H9 (cell line): ENCODE measurements around the gene VARS1. TPM values are rescaled to one million over a fixed set of nuclear protein-coding genes. Genes with fewer than 3 reads are reported as not detected.
"Not testable (repeated sequence)": the region's sequence is repeated elsewhere in the genome, so short reads cannot be mapped to it uniquely, and the experiment has no call there.

Experiments
- DNase-seq: peaks from one replicate; pipeline ENCODE4 v3.0.0-alpha.2; 2017
- H2AFZ ChIP-seq: one replicate; pipeline ENCODE4 v1.6.1; 2013; ENCODE audit warnings: mild to moderate bottlenecking, low read length, control low read depth, moderate library complexity
- H2AK5ac ChIP-seq: 2 replicates; pipeline ENCODE4 v1.6.1; 2013; ENCODE audit warnings: low read length, control low read depth, mixed read lengths; ENCODE audit not compliant: insufficient read length
- H2BK120ac ChIP-seq: one replicate; pipeline ENCODE4 v1.6.1; 2013; ENCODE audit warnings: low read depth, mild to moderate bottlenecking, low read length, control low read depth, inconsistent platforms; ENCODE audit not compliant: poor library complexity, severe bottlenecking
- H2BK12ac ChIP-seq: 2 replicates; pipeline ENCODE4 v1.6.1; 2013; ENCODE audit warnings: low read length, control low read depth, mixed read lengths, low read depth; ENCODE audit not compliant: insufficient read length
- H2BK15ac ChIP-seq: 2 replicates; pipeline ENCODE4 v1.6.1; 2013; ENCODE audit warnings: low read depth, low read length, control low read depth
- H2BK20ac ChIP-seq: one replicate; pipeline ENCODE4 v1.6.1; 2013; ENCODE audit warnings: low read depth, mild to moderate bottlenecking, low read length, control low read depth, inconsistent platforms; ENCODE audit not compliant: poor library complexity, severe bottlenecking
- H2BK5ac ChIP-seq: 2 replicates; pipeline ENCODE4 v1.6.1; 2013; ENCODE audit warnings: low read length, control low read depth, mixed read lengths; ENCODE audit not compliant: insufficient read length
- H3K14ac ChIP-seq: 2 replicates; pipeline ENCODE4 v1.6.1; 2013; ENCODE audit warnings: low read length, control low read depth; ENCODE audit not compliant: insufficient read depth
- H3K18ac ChIP-seq: 2 replicates; pipeline ENCODE4 v1.6.1; 2013; ENCODE audit warnings: low read depth, mild to moderate bottlenecking, mixed read lengths, low read length, control low read depth; ENCODE audit not compliant: insufficient read length
- H3K23ac ChIP-seq: 2 replicates; pipeline ENCODE4 v1.6.1; 2013; ENCODE audit warnings: low read length, control low read depth, mixed read lengths, low read depth; ENCODE audit not compliant: insufficient read length
- H3K23me2 ChIP-seq: 2 replicates; pipeline ENCODE4 v1.6.1; 2013; ENCODE audit warnings: low read depth, mild to moderate bottlenecking, mixed read lengths, low read length, control low read depth; ENCODE audit not compliant: insufficient read length, poor library complexity, severe bottlenecking
- H3K27ac ChIP-seq: 2 replicates; pipeline ENCODE4 v1.5.1; 2013; ENCODE audit warnings: low read length, control low read depth, mixed read lengths, low read depth; ENCODE audit not compliant: insufficient read length
- H3K27me3 ChIP-seq: 2 replicates; pipeline ENCODE4 v1.6.1; 2013; ENCODE audit warnings: low read length, control low read depth, inconsistent platforms; ENCODE audit not compliant: insufficient read depth
- H3K4ac ChIP-seq: 2 replicates; pipeline ENCODE4 v1.6.1; 2013; ENCODE audit warnings: low read depth, mild to moderate bottlenecking, control low read depth, inconsistent platforms, low read length, moderate library complexity
- H3K4me1 ChIP-seq: 2 replicates; pipeline ENCODE4 v1.6.1; 2013; ENCODE audit warnings: low read length, control low read depth, inconsistent platforms; ENCODE audit not compliant: insufficient read depth
- H3K4me2 ChIP-seq: 2 replicates; pipeline ENCODE4 v1.6.1; 2013; ENCODE audit warnings: low read length, control low read depth, mixed read lengths; ENCODE audit not compliant: insufficient read length, insufficient read depth
- H3K56ac ChIP-seq: 2 replicates; pipeline ENCODE4 v1.6.1; 2013; ENCODE audit warnings: low read depth, mild to moderate bottlenecking, mixed read lengths, low read length, control low read depth; ENCODE audit not compliant: insufficient read length
- H3K79me1 ChIP-seq: 2 replicates; pipeline ENCODE4 v1.6.1; 2013; ENCODE audit warnings: low read depth, mild to moderate bottlenecking, moderate library complexity, low read length, control low read depth, inconsistent platforms; ENCODE audit not compliant: insufficient read depth, poor library complexity, severe bottlenecking
- H3K79me2 ChIP-seq: 2 replicates; pipeline ENCODE4 v1.6.1; 2013; ENCODE audit warnings: low read length, control low read depth, inconsistent platforms; ENCODE audit not compliant: insufficient read depth
- H3K9ac ChIP-seq: 2 replicates; pipeline ENCODE4 v1.6.1; 2013; ENCODE audit warnings: low read length, control low read depth, mixed read lengths; ENCODE audit not compliant: insufficient read length; ENCODE audit errors: extremely low read depth
- H3K9me3 ChIP-seq: one replicate; pipeline ENCODE4 v1.6.1; 2013; ENCODE audit warnings: low read depth, low read length, inconsistent platforms; ENCODE audit not compliant: control insufficient read depth
- H3T11ph ChIP-seq: one replicate; pipeline ENCODE4 v1.6.1; 2013; ENCODE audit warnings: mild to moderate bottlenecking, low read length, control low read depth, inconsistent platforms
- H4K20me1 ChIP-seq: one replicate; pipeline ENCODE4 v1.6.1; 2013; ENCODE audit not compliant: control insufficient read depth, insufficient read length, insufficient read depth
- H4K5ac ChIP-seq: 2 replicates; pipeline ENCODE4 v1.6.1; 2013; ENCODE audit warnings: low read depth, mild to moderate bottlenecking, mixed read lengths, low read length, control low read depth; ENCODE audit not compliant: insufficient read length
- H4K8ac ChIP-seq: replicated peaks from 2 replicates; pipeline ENCODE4 v1.6.1; 2013; ENCODE audit warnings: low read length, control low read depth, mixed read lengths, low read depth; ENCODE audit not compliant: insufficient read length
- H4K91ac ChIP-seq: 2 replicates; pipeline ENCODE4 v1.6.1; 2013; ENCODE audit warnings: low read depth, mild to moderate bottlenecking, moderate library complexity, mixed read lengths, low read length, control low read depth; ENCODE audit not compliant: insufficient read length
- H3K27ac Mint-ChIP-seq, 3 experiments: 2 replicates in 2 of 3; 3 replicates in 1 of 3; pipeline ENCODE4 v1.8.0; 2020 to 2021; ENCODE audit warnings: mixed read lengths in 3 of 3, mild to moderate bottlenecking in 1 of 3, moderate library complexity in 1 of 3
- H3K27me3 Mint-ChIP-seq: 2 replicates; pipeline ENCODE4 v1.8.0; 2021; ENCODE audit warnings: low read depth, mild to moderate bottlenecking, moderate library complexity, mixed read lengths
- H3K36me3 Mint-ChIP-seq, 3 experiments: 2 replicates in 2 of 3; 3 replicates in 1 of 3; pipeline ENCODE4 v1.8.0; 2020 to 2021; ENCODE audit warnings: low read depth in 3 of 3, mixed read lengths in 3 of 3; ENCODE audit not compliant: insufficient read depth in 1 of 3
- H3K4me1 Mint-ChIP-seq, 2 experiments: 2 replicates each; pipeline ENCODE4 v1.8.0; 2020; ENCODE audit warnings: mixed read lengths in 2 of 2
- H3K4me3 Mint-ChIP-seq, 2 experiments: 2 replicates in 1 of 2; 3 replicates in 1 of 2; pipeline ENCODE4 v1.8.0; 2020 to 2021; ENCODE audit warnings: mild to moderate bottlenecking in 2 of 2, mixed read lengths in 2 of 2, moderate library complexity in 1 of 2
- H3K9me3 Mint-ChIP-seq, 2 experiments: 2 replicates in 1 of 2; 3 replicates in 1 of 2; pipeline ENCODE4 v1.8.0; 2020; ENCODE audit warnings: mild to moderate bottlenecking in 2 of 2, mixed read lengths in 2 of 2, moderate library complexity in 1 of 2
- WGBS: extraction: QIAGEN DNeasy Blood & Tissue Kit; methylation state at CpG from one replicate; pipeline ENCODE4 v1.1.7; 2013; ENCODE audit warnings: missing lambda C conversion rate, low lambda C conversion rate, mixed read lengths; ENCODE audit not compliant: insufficient read length; ENCODE audit errors: extremely low coverage; 5-methylcytosine and 5-hydroxymethylcytosine counted together
- total RNA-seq: library from RNA; stranded (reverse); gene quantifications from 2 replicates; pipeline ENCODE4 v1.2.1, GENCODE V29; 2021
- TF ChIP-seq, protein P1 (sequence below): fragments of 200-600 bp; sonication (generic); conservative IDR thresholded peaks from 3 replicates; pipeline ENCODE4 v1.8.0; 2021; ENCODE audit warnings: antibody characterized with exemption, mild to moderate bottlenecking

Gene VARS1
- total RNA-seq, 1 experiment from 2014 or later: 154 TPM

DNA sequence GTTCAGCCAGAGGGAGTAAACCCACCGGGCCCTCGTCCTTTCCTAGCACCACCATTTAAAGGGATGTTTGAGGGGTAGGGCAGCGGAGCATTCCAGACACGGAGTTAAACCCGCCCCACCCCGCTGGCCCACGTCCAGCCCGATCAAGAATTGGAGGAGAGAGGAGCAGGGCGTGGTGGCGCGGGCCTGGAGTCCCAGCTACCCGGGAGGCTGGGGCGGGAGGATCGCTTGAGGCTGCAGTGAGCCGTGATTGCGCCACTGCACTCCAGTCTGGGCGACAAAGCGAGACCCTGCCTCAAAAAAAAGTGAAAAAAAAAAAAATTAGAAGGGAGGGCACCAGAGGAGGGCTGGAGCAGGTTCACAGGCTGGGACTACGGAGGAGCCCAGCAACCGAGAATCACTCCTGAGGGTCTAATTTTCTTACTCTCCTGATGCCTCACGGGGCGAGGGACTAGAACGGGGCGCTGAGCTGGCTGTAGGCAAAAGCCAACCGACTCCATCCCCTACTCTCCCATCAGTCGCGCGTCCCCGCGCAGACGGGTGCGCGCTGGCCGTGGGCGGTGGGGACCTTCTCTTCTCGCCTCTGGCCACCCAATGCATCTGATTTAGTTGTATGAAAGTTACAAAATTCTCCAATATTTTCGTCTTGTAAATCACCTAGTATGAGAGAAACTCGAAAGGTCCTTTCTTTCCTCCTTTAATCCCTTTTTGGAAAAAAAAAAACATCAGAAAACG, 25.9 kb upstream of the VARS1 start:
- Mint-ChIP-seq H3K9me3 (peaks cover 3 to 5% of the 10 kb centered on the region in 2 experiments), H3K27me3 (peaks cover 3% of the 10 kb centered on the region), H3K36me3 (peaks cover 0 to 8% (median 6%) of the 10 kb centered on the region in 3 experiments; a peak in 4 of 7 replicates), H3K27ac (peak overlapping the region; percentile 94 to 98 (median 97)), H3K4me3 (peak overlapping the region; percentile 88 to 91), H3K4me1 (peaks cover 53 to 57% of the 10 kb centered on the region in 2 experiments)
- H3K27ac ChIP-seq: no peak overlapping the region
- no peak overlapping the region for H2AFZ ChIP-seq
- H3K4me2 ChIP-seq: peak overlapping the region; percentile 83
- peak; percentile 69 for DNase-seq
- no peak overlapping the region for H2BK120ac ChIP-seq
- no peak overlapping the region for H3K56ac ChIP-seq
- H3K27me3 ChIP-seq: no peaks in the 10 kb centered on the region
- no peak overlapping the region for H3T11ph ChIP-seq
- H3K14ac ChIP-seq: peak overlapping the region; percentile 3
- H4K91ac ChIP-seq: no peak overlapping the region
- H4K20me1 ChIP-seq: no peaks in the 10 kb centered on the region
- H3K18ac ChIP-seq: no peak overlapping the region
- no peak overlapping the region for H2BK15ac ChIP-seq
- peak overlapping the region; percentile 48 for H3K9ac ChIP-seq
- peaks cover 4% of the 10 kb centered on the region; the same call in 1 of the 2 replicates for H3K4me1 ChIP-seq
- H4K5ac ChIP-seq: no peak overlapping the region
- H3K9me3 ChIP-seq: no peaks in the 10 kb centered on the region
- H4K8ac ChIP-seq: no peak overlapping the region
- H3K23ac ChIP-seq: no peak overlapping the region
- H2BK5ac ChIP-seq: no peak overlapping the region
- no peak overlapping the region for H2BK12ac ChIP-seq
- no peak overlapping the region for H2BK20ac ChIP-seq
- no CpG with 5 or more reads among the region's 39 CpGs for WGBS
- H3K79me1 ChIP-seq: no peaks in the 10 kb centered on the region
- no peak overlapping the region for H2AK5ac ChIP-seq
- TF ChIP-seq, protein P1, sequence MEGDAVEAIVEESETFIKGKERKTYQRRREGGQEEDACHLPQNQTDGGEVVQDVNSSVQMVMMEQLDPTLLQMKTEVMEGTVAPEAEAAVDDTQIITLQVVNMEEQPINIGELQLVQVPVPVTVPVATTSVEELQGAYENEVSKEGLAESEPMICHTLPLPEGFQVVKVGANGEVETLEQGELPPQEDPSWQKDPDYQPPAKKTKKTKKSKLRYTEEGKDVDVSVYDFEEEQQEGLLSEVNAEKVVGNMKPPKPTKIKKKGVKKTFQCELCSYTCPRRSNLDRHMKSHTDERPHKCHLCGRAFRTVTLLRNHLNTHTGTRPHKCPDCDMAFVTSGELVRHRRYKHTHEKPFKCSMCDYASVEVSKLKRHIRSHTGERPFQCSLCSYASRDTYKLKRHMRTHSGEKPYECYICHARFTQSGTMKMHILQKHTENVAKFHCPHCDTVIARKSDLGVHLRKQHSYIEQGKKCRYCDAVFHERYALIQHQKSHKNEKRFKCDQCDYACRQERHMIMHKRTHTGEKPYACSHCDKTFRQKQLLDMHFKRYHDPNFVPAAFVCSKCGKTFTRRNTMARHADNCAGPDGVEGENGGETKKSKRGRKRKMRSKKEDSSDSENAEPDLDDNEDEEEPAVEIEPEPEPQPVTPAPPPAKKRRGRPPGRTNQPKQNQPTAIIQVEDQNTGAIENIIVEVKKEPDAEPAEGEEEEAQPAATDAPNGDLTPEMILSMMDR: no peak
- H3K23me2 ChIP-seq: peaks cover 15% of the 10 kb centered on the region
- H3K79me2 ChIP-seq: no peaks in the 10 kb centered on the region
- H3K4ac ChIP-seq: no peak overlapping the region

DNA sequence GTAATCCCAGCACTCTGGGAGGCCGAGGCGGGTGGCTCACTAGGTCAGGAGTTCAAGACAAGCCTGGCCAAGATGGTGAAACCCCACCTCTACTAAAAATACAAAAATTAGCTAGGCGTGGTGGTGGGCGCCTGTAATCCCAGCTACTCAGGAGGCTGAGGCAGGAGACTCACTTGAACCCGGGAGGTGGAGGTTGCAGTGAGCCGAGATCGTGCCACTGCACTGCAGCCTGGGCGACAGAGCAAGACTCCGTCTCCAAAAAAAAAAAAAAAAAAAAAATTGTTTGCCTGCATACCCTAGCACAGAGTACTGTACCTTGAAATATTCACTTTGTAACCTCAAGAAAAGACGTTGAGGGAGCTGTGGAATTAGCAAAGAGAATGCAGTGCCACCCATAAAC, 24.8 kb upstream of the VARS1 start:
- H3K9me3 Mint-ChIP-seq, H2BK20ac ChIP-seq, H3K79me1 ChIP-seq, H3K27me3 ChIP-seq, H2AK5ac ChIP-seq, H3K4me2 ChIP-seq, H4K5ac ChIP-seq, H3K9ac ChIP-seq, H3K56ac ChIP-seq, H2BK120ac ChIP-seq, H3K36me3 Mint-ChIP-seq, H3T11ph ChIP-seq, H3K4ac ChIP-seq, H2AFZ ChIP-seq, H3K27ac ChIP-seq, DNase-seq, H3K27me3 Mint-ChIP-seq, H2BK12ac ChIP-seq, H3K4me1 ChIP-seq, H3K23ac ChIP-seq, H4K20me1 ChIP-seq, H3K18ac ChIP-seq, H3K9me3 ChIP-seq, H3K27ac Mint-ChIP-seq, H4K8ac ChIP-seq, H3K79me2 ChIP-seq, H2BK15ac ChIP-seq, H2BK5ac ChIP-seq, H3K14ac ChIP-seq, H4K91ac ChIP-seq: not testable (repeated sequence)
- WGBS: no CpG with 5 or more reads among the region's 10 CpGs
- peaks cover 14% of the 10 kb centered on the region for H3K23me2 ChIP-seq
- Mint-ChIP-seq H3K4me1 (peaks cover 44 to 47% of the 10 kb centered on the region in 2 experiments), H3K4me3 (peak overlapping the region in 1 of 2 experiments; percentile 91; a peak in 1 of 5 replicates)
